HG02981 (cell line): ENCODE measurements around the gene SHROOM3.

ENCODE experiments used
- ATAC-seq: cut with Tn5 transposase; IDR thresholded peaks from one replicate; pipeline ENCODE4 v1.9.1; 2021; ENCODE audit warnings: mild to moderate bottlenecking, moderate library complexity; ENCODE audit not compliant: unreplicated experiment

The SHROOM3 gene

DNA sequence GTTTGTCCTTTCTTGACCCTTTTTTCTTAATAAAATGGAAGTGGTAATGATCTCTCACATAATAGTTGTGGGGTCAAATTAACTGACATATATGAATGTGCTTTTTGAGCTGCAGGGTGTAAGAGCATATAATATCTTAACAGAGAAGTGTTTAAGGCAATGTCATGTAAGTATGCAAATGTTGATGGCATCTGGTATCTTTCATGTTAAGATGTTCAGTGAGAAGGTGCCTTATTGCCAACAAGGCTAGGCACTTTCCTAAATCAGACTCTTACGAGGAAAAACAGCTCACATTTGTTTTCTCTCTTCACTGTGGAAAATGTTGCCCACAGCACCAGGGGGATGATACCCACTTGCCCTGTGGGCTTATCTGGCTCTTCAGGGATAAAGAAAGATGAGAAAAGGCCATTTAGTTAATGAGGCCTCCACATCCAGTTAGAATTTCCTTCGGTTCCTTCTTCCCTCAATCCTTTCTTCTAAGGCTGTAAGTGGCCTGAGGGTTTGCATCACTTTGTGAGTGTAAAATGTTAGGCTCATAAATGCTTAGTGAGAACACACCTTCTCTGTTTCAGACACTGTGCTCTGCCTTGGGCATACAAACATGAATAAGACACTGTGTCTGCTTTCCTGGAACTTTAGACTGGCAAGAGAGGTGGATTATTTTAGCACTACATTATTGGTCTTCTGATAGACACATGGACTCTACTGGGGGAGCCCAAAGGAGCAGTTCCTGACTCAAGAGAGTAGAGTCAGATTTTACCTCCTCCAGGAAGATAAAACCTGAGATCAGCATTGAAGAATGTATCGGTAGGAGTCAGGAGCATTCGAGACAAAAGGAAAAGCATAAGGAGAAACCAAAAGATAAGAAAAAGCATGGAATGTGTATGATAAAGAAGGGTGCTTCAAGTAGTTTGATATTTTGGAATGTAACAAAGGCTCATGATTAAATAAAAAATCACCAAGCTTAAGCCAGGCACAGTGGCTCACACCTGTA is 327.4 kb downstream of the SHROOM3 start:
- no peak for ATAC-seq

DNA sequence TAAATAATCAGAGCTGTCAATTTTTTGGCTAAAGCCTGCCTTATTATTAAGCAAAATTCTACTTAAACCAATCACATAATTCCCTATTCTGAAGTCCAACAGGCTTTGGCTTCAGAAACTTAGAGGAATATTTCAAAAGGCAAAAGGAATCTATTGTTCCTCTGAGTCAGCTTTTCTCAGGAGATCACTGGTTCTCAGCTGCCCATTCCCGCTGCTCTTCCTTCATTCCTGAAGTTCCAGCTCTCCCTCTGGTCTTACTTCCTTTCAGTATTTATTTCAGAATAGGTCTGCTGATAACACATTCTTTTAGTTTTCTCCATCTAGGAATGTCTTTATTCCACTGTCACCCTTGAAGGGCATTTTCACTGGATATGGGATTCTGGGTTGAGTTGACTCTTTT is 329.2 kb downstream of the SHROOM3 start:
- no peak for ATAC-seq

DNA sequence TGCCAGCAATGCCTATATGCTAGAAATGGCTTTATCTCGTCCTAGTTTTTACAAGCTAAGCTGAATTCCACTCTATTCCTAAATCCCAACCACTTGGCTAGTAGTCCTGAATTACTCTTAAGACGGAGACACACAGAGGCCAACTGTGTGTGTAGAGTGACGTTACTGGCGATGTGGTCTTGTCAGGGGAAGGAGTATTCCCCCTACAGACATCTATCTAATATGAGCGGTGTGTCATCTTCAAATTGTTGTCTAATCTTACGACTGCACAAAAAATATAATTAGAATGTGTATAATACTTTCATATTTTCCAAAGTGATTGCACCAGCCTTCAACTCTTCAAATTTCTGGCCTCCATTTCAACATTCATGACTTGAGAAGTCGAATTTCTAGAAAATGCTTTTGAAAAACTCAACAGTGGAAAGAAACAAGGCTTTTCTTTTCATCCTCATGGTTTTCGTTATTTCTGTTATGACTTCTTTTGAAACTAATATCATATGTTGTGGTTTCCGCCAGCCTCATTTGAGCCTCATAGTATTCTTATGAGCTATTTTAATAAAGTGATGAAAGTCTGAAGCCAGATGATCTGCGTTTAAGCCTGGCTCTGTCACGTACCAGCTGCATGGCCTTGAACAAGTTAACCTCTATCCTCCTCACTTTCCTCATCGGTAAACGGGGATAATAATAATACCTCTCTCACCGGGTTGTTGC is 330.6 kb downstream of the SHROOM3 start:
- no peak for ATAC-seq

DNA sequence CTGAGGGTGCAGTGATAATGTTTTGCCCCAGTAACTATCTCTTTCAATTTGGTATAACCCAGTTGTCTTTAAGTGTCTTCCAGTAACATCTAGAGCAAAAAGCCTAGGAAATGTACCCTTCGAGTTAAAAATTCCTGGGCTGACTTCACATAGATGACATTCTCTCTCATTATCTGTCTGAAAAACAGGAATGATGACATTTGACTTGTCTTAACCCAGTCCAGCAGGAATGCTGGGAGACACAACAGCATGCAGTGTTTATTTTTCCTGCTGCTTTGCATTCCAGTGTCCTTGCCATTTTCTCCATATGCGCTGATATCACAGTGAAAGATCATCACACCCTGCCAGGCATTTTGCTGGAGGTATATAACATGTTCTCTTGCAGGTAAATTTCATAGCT is 333.0 kb downstream of the SHROOM3 start:
- no peak for ATAC-seq

DNA sequence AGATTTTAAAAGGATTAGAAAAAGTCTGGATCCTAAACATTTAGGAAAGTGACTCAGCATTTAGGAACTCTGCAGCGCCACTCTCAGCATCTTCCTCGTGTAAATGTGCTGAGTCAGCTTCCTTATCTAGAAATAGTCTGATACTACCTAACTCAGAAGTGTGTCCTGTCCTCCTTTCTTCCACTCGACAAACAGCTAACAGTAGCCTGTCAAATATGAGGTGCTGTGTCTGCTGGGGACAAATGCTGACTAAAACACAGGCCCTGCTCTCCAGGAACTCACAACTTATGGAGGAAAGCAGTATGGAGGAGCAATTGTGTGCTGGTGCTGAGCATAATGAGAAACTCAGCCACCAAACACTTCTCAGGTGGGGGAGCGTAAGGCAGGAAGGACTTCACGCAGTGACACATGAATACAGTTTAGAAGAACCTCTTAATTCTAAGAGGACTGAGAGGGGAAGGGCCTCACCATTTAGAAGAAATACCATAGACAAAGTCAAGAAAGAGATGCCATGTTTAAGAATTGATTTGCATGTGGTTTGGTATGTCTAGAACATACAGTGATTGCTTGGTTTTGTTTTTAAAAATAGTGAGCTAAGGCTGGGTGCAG is 337.6 kb downstream of the SHROOM3 start:
- peak; percentile 56 for ATAC-seq

DNA sequence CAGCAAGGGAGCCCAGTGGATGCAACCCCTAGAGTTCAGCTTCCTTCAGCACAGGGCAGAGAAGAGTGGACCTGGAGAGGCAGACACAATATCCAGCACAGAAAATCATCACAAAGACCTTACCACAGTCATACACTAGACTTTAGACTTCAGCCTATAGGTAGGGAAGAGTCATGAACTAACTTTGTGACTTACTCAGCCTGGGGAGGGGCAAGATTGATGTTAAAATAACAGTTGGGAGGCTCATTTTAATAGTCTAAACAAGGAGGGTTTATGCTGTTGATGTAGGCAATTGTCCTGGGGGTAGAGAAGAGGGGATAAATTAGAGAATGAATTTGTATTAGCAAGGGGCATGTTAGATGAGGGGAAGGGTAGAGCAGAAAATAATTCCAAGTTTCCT is 338.7 kb downstream of the SHROOM3 start:
- no peak for ATAC-seq

DNA sequence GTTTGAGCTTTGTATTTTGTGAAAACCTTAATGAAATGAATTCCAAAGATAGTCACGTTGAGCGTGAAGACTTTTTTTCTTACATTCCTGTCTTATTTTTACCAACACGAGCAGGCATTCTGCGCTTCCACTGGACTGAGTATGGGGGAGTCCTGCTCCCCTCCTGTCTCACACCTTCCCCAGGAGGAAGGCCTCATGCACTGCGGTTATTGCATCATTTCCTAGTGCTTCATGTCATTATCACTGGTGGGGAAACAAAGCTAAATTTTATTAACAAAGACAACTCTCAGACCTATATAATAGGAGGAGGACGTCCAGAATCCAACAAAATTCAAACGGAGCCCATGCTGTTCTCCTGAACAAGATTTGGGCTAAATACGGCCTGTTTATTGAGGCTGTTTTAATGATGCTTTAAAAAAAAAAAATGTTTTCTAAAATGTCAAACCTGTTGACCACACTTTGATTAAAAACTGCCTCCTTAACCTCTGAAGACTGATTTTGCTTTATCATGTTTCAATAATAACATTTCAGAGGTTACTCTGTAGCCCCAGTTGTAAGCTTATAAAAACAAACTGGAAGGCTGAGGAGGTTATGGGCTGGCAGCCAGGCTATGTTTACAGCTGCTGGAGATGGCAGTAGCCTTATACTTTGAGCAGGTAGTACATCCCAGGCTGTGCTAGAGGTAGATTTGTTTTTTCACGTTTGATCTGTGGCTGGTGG is 344.9 kb downstream of the SHROOM3 start:
- ATAC-seq: no peak

DNA sequence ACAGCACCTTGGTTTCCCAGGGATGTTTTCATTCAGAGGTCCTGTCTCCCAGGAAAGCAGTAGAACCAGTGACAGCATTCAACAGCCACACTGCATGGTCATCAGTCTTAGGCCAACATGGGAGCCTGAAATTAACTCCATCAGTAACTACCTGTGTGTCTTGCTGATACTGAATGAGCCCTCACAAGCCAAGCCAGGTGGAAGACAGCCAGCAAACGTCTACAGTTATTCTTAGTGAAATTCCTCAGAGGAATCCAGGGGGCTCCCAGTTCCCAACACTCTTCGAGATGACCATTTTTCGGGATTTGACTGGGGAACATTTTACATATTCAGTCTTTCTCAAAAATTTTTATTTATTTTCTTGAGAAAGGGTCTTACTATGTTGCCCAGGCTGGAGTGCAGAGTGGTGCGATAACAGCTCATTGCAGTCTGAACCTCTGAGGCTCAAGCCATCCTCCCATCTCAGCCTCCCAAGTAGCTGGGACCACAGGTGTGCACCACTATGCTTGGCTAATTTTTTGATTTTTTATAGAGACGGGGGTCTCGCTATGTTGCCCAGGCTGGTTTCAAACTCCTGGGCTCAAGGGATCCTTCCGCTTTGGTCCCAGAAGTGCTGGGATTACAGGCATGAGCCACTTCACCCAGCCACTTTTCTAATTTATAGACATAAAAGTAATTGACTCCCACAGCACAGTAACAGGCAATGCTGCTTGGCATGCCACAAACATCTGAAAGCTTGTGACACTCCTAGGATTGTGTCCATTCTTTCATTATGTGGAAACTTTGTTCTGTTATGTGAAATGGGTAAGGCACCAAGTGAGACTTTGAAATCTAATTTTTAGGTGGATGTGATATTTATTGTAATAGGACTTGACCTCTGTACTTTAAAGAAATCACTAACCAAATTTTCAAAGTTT is 346.0 kb downstream of the SHROOM3 start:
- ATAC-seq: no peak

DNA sequence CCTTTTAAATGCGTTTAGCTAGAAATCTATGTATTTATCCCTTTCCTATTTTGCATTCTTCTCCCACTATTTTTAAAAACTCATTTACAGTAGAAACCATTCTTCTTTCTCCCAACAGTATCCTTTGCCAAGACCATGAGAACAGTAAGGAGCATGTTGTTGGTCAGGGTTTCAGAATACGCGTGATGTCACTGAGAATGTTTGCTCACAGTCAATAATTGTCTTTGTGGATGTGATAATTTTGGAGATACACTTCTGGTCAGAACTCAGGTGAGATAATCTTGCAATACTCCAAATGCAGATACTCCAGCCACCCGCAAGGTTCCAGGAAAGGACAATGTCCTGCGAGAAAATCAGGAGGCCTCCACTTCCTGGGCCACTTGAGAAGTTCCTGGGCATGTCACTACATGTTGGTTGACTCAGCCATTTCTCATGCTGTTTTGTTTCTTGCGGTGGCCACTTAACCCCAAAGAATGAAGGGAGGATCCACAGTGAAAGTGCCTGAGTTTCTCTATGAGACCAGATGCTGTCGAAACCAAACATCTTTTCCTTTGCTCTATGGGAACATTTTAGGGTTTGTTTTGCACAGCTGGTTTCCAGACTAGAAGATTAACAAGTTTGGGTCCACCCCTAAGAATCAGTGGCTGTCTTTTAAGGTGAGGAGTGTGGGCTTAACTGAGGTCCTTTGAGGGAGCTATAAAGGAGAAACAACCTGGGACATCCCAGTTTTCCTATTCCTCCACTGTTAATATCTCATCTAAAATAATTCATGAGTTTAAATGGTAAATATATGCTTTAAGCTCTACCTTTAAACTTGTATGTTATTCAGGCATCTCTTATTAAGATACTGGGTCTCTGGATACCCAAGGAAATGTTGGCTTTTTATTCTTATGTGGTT is 346.9 kb downstream of the SHROOM3 start:
- ATAC-seq: no peak

DNA sequence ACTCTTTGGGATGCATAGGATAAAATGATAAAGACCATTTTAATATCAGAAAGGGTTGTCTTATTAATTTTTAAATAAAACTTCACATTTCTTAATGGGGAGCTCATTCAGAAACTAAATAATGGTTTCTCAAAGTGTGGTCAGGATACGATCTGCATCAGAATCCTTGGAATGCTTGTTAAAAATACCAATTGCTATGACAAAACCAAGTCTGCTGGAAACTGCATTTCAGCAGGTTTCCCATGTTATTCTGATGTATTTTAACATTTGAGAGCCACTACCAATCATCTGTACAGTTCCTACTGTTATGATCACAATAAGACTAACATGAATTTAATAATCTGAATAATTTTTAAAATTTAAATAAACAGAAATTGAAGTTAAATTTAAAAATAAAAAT is 347.8 kb downstream of the SHROOM3 start:
- ATAC-seq: no peak

DNA sequence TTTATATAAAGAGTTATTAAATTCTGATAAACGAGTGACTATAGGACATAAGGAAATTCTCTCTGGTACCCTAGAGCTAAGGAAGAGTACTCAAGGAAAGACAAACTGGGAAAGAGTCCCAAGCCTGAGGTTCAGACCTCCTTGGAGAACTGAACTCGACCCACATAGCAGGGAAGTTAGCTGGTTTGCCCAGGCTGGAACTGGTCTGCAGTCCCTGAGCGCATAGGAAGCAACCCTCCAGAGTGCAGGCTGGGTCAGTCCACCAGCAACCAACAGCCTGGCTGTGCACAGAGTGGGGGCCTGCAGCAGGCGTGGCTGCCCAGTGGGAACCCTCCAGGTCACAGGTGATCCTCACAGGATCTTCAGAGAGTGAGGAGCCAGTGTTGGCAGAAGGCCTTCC is 348.8 kb downstream of the SHROOM3 start:
- no peak for ATAC-seq

DNA sequence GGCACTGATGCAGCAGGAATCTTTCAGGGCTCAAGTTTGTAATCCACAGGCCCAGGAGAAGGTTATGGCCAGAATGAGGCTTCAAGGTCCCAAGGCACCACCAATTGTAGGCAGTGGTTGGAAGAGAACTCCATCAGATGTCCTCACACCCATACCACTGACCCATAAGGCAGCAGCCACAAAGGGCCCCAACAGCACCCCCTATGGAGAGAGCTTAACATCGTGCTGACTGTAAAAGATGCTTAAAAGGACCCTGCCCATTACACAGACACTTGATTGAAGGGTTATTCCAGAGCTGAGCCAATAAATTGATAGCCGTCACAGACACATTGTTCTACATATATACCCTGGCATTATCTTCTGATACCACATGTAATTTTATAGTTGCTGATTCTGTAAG is 349.2 kb downstream of the SHROOM3 start:
- no peak for ATAC-seq

DNA sequence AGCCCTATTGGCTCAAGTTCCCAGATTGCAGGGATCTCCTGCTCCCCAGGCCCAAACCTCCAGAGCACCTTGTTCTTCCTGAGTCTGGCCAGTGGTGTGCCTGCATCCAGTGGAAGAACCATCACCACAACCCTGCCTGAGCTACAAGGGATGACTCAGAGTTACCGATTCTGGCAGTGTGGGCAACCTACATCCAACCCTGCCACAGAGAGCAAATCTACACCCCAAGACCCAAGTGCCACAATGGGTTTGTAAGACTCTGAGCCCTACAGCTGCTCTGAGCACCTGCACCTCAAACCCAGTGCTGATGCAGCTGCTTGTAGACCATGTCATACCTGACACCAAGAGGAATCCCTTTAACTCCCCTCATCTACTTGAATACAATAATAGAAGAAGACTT is 352.9 kb downstream of the SHROOM3 start:
- no peak for ATAC-seq

DNA sequence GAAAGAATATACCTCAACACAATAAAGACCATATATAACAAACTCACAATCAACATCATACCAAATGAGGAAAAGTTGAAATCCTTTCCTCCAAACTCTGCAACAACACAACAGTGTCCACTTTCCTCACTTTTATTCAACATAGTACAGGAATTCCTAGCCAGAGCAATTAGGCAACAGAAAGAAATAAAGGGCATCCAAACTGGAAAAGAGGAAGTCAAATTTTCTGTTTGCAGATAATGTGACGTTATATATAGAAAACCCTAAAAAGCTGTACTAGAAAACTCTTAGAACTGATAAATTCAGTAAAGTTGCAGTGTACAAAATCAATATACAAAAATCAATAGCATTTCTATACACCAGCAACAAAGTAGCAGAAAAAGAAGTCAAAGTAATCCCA is 355.3 kb downstream of the SHROOM3 start:
- no peak for ATAC-seq

DNA sequence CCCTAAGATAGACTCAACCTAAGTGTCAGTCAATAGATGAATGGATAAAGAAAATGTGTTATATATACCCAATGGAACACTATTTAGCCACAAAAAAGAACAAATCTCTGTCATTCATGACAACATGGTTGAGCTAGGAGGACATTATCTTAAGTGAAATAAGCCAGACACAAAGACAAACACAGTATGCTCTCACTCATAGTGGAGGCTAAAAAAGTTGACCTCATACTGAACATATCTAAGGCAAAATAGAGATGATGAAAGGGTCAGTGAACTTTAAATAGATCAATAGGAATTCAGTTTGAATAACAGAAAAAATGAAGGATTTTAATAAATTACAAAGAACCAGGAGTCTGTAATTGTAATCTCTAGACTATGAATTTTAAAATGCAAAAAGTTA is 356.4 kb downstream of the SHROOM3 start:
- no peak for ATAC-seq

DNA sequence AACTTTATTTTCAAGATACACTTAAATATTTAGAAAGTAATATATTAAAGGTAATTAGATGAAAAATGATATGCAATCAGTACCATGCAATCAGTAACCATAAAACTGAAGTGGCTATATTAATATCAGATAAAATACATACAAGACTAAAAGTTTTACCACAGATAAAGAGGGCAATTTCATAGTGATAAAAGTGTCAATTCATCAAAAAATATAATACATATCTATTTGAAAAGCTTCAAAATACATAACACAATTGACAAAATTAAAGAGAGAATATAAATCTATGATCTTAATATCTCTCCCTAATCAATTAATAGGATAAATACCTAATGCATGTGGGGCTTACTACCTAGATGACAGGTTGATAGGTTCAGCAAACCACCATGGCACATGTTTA is 357.4 kb downstream of the SHROOM3 start:
- ATAC-seq: no peak

DNA sequence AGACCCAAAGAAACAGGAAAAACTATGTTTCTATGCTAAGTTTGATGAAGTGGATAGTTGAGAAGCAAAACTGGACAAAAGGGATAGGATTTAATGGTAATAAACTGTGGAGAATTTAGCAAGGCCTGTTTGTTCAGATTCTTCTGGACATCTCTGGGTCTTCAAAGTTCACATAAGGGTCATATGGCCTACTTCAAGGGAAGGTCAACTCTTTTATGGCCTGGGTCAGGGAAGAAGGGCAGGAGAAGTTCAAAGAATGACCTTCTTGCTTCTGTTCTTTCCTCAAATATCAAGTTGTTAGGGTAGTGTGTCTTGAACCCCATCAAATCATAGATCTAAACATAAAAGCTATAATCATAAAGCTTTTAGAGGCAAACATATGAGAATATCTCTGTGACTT is 360.2 kb downstream of the SHROOM3 start:
- ATAC-seq: no peak

DNA sequence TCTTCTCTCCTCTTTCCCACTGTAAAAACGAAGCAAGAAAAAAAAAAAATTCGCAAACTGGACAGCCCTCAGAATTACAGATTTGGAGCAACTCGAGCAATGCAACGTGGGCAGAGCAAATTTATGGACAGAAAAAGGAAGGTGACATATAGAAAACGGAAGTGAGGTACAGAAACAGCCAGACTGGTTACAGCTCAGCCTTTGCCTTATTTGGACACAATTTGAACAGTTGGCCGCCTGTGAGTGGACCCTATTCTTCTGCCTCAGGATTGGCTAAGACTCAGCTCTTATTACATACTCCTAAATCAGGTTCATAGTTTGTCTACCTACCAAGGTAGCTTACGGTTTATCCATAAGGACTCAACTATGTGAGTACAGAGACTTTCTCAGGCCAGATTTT is 364.1 kb downstream of the SHROOM3 start:
- no peak for ATAC-seq

DNA sequence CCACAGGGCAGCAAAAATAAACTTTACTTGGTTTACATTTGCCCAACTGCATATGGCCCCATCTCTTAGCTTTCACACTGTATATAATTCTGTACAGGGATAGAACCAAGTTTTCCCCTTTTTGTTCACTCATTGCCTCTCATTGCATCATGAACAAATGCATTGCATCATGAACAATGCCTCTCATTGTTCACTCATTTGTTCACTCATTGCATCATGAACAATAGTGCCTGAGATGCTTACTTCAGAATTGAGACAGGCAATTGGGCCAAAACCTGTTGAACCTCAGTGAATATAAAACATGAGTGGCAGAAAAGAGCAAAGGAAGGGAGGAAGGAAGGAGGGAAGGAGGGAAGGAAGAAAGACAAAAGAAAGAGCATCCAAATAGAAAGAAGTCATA is 364.7 kb downstream of the SHROOM3 start:
- no peak for ATAC-seq
